Trophoblast cell (in vitro differentiated cells and primary cell): Measurements from ENCODE around the gene CRABP2.

Source experiments
- DNase-seq, 2 donors: peaks; one replicate each; pipeline ENCODE4 v3.0.0-alpha.2; 2016
- H2AFZ ChIP-seq: 2 replicates; pipeline ENCODE4 v1.6.1; 2013; ENCODE audit warnings: low read length, moderate library complexity, mild to moderate bottlenecking; ENCODE audit not compliant: insufficient read depth, poor library complexity
- H2AK5ac ChIP-seq: 2 replicates; pipeline ENCODE4 v1.6.1; 2013; ENCODE audit warnings: mild to moderate bottlenecking, low read length
- H2BK120ac ChIP-seq: 2 replicates; pipeline ENCODE4 v1.6.1; 2013; ENCODE audit warnings: low read length, mild to moderate bottlenecking, moderate library complexity; ENCODE audit not compliant: insufficient read depth, poor library complexity
- H2BK12ac ChIP-seq: 2 replicates; pipeline ENCODE4 v1.6.1; 2013; ENCODE audit warnings: mild to moderate bottlenecking, low read length, moderate library complexity
- H2BK5ac ChIP-seq: 2 replicates; pipeline ENCODE4 v1.6.1; 2013; ENCODE audit warnings: low read length, low read depth, moderate library complexity, mild to moderate bottlenecking; ENCODE audit not compliant: poor library complexity
- H3K14ac ChIP-seq: 2 replicates; pipeline ENCODE4 v1.6.1; 2013; ENCODE audit warnings: mild to moderate bottlenecking, low read length
- H3K18ac ChIP-seq: 2 replicates; pipeline ENCODE4 v1.6.1; 2013; ENCODE audit warnings: mild to moderate bottlenecking, low read length
- H3K23ac ChIP-seq: 2 replicates; pipeline ENCODE4 v1.6.1; 2013; ENCODE audit warnings: low read length
- H3K27ac ChIP-seq: 2 replicates; pipeline ENCODE4 v1.5.1; 2013; ENCODE audit warnings: low read depth, mild to moderate bottlenecking, inconsistent platforms, low read length, moderate library complexity
- H3K27me3 ChIP-seq: 2 replicates; pipeline ENCODE4 v1.6.1; 2013; ENCODE audit warnings: inconsistent platforms, mild to moderate bottlenecking, low read length, moderate library complexity; ENCODE audit not compliant: insufficient read depth
- H3K36me3 ChIP-seq, 2 experiments: 1 replicate in 1 of 2; 2 replicates in 1 of 2; pipeline ENCODE4 v1.6.1; 2013; ENCODE audit warnings: low read length in 2 of 2, mild to moderate bottlenecking in 2 of 2, moderate library complexity in 1 of 2; ENCODE audit not compliant: insufficient read depth in 2 of 2, control insufficient read depth in 1 of 2
- H3K4ac ChIP-seq: 2 replicates; pipeline ENCODE4 v1.6.1; 2013; ENCODE audit warnings: low read depth, mild to moderate bottlenecking, low read length, moderate library complexity
- H3K4me1 ChIP-seq, 2 experiments: 1 replicate in 1 of 2; 2 replicates in 1 of 2; pipeline ENCODE4 v1.6.1; 2013; ENCODE audit warnings: low read length in 2 of 2, mild to moderate bottlenecking in 2 of 2, moderate library complexity in 1 of 2; ENCODE audit not compliant: insufficient read depth in 2 of 2, control insufficient read depth in 1 of 2
- H3K4me2 ChIP-seq: 2 replicates; pipeline ENCODE4 v1.6.1; 2013; ENCODE audit warnings: inconsistent platforms, mild to moderate bottlenecking, low read length, moderate library complexity
- H3K4me3 ChIP-seq: 2 replicates; pipeline ENCODE4 v1.5.1; 2013; ENCODE audit warnings: mild to moderate bottlenecking, low read depth, low read length, inconsistent platforms
- H3K79me1 ChIP-seq: one replicate; pipeline ENCODE4 v1.6.1; 2013; ENCODE audit warnings: low read length
- H3K79me2 ChIP-seq: 2 replicates; pipeline ENCODE4 v1.6.1; 2013; ENCODE audit warnings: low read length, mild to moderate bottlenecking; ENCODE audit not compliant: control insufficient read depth, insufficient read depth, poor library complexity
- H3K9ac ChIP-seq: 2 replicates; pipeline ENCODE4 v1.6.1; 2013; ENCODE audit warnings: mild to moderate bottlenecking, low read length
- H3K9me3 ChIP-seq: 2 replicates; pipeline ENCODE4 v1.6.1; 2013; ENCODE audit warnings: low read depth, mild to moderate bottlenecking, control low read depth, inconsistent platforms, low read length; ENCODE audit not compliant: insufficient read depth
- H4K12ac ChIP-seq: 2 replicates; pipeline ENCODE4 v1.6.1; 2013; ENCODE audit warnings: low read depth, mild to moderate bottlenecking, low read length, moderate library complexity
- H4K8ac ChIP-seq: 2 replicates; pipeline ENCODE4 v1.6.1; 2013; ENCODE audit warnings: low read depth, mild to moderate bottlenecking, low read length, moderate library complexity
- H4K91ac ChIP-seq: one replicate; pipeline ENCODE4 v1.6.1; 2013; ENCODE audit warnings: low read depth, mild to moderate bottlenecking, low read length, moderate library complexity
- WGBS: extraction: QIAGEN DNeasy Blood & Tissue Kit; methylation state at CpG from one replicate; pipeline ENCODE4 v1.1.7; 2013; ENCODE audit warnings: missing lambda C conversion rate; ENCODE audit not compliant: insufficient read length, insufficient coverage; ENCODE audit errors: extremely low coverage; 5-methylcytosine and 5-hydroxymethylcytosine counted together

The CRABP2 gene

DNA sequence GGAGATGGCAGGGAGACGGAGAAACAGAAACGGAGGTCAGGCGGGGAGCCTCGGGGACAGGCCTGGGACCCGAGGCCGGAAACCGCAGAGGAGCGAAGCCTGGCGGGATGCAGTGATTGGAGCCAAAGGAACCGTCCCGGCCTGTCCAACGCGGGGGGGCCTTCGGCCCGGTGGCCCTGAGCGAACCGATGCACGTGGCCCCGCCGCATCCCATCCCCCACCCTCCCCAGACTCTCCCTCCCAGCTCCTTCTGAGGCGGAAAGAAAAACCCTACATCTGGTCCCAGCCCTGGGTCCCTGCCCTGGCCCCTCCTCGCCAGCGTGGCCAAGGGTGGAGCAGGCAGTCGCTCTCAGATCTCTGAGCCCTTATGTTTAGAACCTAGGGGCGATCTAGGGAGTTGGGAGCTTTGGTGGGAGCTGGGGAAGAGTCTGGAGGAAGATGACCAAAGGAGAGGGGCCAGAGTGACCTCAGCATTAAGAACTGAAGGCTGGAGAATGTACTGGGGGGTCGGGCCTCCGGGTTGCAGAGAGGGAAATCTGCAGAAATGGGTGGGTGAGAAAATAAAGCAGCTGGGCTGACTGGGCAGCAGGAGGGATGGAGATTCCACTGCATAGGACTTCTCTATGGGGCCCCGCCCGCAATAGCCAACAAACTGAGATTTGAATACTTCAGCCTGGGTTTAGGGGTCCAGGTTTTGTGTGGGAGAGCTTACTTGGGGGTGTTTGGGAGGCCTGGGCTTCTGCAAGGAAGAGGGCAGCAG is 1.5 kb upstream of the CRABP2 start:
- no peaks in the 10 kb centered on the region for H3K9me3 ChIP-seq
- peak overlapping the region; percentile 52 for H4K91ac ChIP-seq
- H2AK5ac ChIP-seq: peak overlapping the region; percentile 2
- H4K8ac ChIP-seq: peak overlapping the region; percentile 41
- peak overlapping the region; percentile 40 for H2BK120ac ChIP-seq
- H3K23ac ChIP-seq: no peak overlapping the region
- peak; percentile 51 to 65 for DNase-seq
- no peak overlapping the region for H3K4ac ChIP-seq
- peak overlapping the region; percentile 36 for H3K14ac ChIP-seq
- peaks cover 24% of the 10 kb centered on the region for H3K79me1 ChIP-seq
- no peaks in the 10 kb centered on the region for H3K79me2 ChIP-seq
- H3K4me2 ChIP-seq: peak overlapping the region; percentile 55
- H3K18ac ChIP-seq: peak overlapping the region; percentile 28
- H2AFZ ChIP-seq: no peak overlapping the region
- no peaks in the 10 kb centered on the region for H3K36me3 ChIP-seq
- peak overlapping the region; percentile 74 for H2BK12ac ChIP-seq
- H4K12ac ChIP-seq: no peak overlapping the region
- peak overlapping the region; percentile 18 for H3K27ac ChIP-seq
- no peak overlapping the region for H2BK5ac ChIP-seq
- peaks cover 3% of the 10 kb centered on the region for H3K27me3 ChIP-seq
- peaks cover 69 to 77% of the 10 kb centered on the region in 2 experiments for H3K4me1 ChIP-seq
- no peak overlapping the region for H3K9ac ChIP-seq
- H3K4me3 ChIP-seq: no peak overlapping the region
- no CpG with 5 or more reads among the region's 29 CpGs for WGBS

DNA sequence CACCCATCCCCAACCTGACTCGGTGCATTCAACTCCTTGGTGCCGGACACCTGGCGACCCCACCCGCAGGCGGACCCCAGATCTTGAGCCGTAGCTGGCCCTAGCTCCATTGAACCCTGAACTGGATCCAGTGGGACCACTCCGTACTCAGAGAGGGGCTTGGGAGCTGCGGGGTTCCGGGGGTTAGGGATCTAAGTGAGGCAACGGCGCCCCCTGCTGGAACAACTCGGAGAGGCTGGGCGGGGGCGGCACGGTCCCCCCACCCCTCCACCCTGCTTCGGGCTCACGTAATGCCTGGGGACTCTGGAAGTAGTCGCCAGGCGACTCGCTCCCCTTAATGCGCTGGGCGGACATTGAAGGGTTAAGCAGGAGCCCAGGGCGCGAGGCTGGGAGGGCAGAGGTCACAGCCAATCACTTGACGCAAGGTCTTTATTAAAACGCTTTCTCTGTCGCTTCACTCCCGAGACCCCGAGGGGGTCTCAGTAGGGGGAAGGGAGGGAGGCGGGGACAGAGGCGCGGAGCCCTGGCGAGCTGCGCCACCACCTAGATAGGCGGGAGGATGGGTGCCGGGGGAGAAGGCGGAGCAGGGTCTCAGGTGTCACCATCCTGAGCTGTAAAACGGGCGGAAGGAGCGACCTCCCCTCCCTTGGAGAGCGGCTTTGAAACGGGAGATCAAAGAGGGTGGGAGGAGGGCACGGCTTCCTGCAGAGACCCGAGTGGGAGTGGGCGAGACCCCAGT is 704 bp upstream of the CRABP2 start:
- H4K12ac ChIP-seq: peak overlapping the region; percentile 56
- peak overlapping the region; percentile 69 for H4K8ac ChIP-seq
- H3K9ac ChIP-seq: no peak overlapping the region
- peak; percentile 59 to 77 for DNase-seq
- peak overlapping the region; percentile 26 for H2AFZ ChIP-seq
- H3K4me2 ChIP-seq: peak overlapping the region; percentile 55
- H3K14ac ChIP-seq: peak overlapping the region; percentile 64
- H3K36me3 ChIP-seq: peaks cover 0 to under 1% of the 10 kb centered on the region in 2 experiments
- peak overlapping the region; percentile 74 for H2BK12ac ChIP-seq
- H3K23ac ChIP-seq: no peak overlapping the region
- H3K4ac ChIP-seq: peak overlapping the region; percentile 30
- peaks cover 65 to 79% of the 10 kb centered on the region in 2 experiments for H3K4me1 ChIP-seq
- H3K27me3 ChIP-seq: peaks cover 3% of the 10 kb centered on the region
- H2BK120ac ChIP-seq: peak overlapping the region; percentile 39
- peak overlapping the region; percentile 45 for H3K18ac ChIP-seq
- peak overlapping the region; percentile 78 for H4K91ac ChIP-seq
- H3K4me3 ChIP-seq: peak overlapping the region; percentile 8
- no CpG with 5 or more reads among the region's 45 CpGs for WGBS
- no peaks in the 10 kb centered on the region for H3K9me3 ChIP-seq
- H2BK5ac ChIP-seq: peak overlapping the region; percentile 28
- peak overlapping the region; percentile 2 for H2AK5ac ChIP-seq
- H3K27ac ChIP-seq: peak overlapping the region; percentile 18
- H3K79me1 ChIP-seq: peaks cover 21% of the 10 kb centered on the region
- H3K79me2 ChIP-seq: no peaks in the 10 kb centered on the region

DNA sequence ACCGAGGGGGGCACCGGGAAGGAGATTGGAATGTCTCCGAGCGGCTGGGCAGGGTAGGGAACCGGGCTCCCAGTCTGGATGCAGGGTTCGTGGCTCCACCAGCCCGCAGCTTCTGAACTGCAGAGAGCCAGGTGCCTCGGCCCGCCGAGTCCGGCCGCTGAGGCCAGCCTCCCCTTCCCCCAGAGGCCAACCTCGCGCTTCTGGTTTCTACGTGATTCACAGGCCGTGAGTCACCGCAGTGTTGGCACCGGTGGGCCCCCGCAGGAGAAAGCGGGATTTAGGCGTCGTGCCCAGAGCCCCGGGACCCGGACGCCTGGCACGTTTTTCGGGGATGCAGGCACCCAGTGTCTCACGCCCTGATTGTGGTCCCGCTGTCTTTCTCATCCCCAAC is 458 bp downstream of the CRABP2 start:
- H4K12ac ChIP-seq: no peak overlapping the region
- H3K23ac ChIP-seq: no peak overlapping the region
- peaks cover under 1% of the 10 kb centered on the region for H3K9me3 ChIP-seq
- H3K79me1 ChIP-seq: peaks cover 21% of the 10 kb centered on the region
- peak overlapping the region; percentile 32 for H4K8ac ChIP-seq
- no peaks in the 10 kb centered on the region for H3K79me2 ChIP-seq
- no peak overlapping the region for H3K27ac ChIP-seq
- DNase-seq: peak; percentile 79 to 85
- H3K4me3 ChIP-seq: peak overlapping the region; percentile 64
- H3K4me1 ChIP-seq: peaks cover 55 to 69% of the 10 kb centered on the region in 2 experiments
- H2BK5ac ChIP-seq: peak overlapping the region; percentile 41
- peak overlapping the region; percentile 50 for H4K91ac ChIP-seq
- no CpG with 5 or more reads among the region's 29 CpGs for WGBS
- peak overlapping the region; percentile 65 for H3K18ac ChIP-seq
- H2AK5ac ChIP-seq: peak overlapping the region; percentile 29
- peak overlapping the region; percentile 38 for H2BK12ac ChIP-seq
- H2AFZ ChIP-seq: peak overlapping the region; percentile 23
- H2BK120ac ChIP-seq: peak overlapping the region; percentile 58
- peak overlapping the region; percentile 6 for H3K9ac ChIP-seq
- peak overlapping the region; percentile 55 for H3K4me2 ChIP-seq
- peaks cover 12% of the 10 kb centered on the region in 2 experiments for H3K36me3 ChIP-seq
- H3K27me3 ChIP-seq: peaks cover 3% of the 10 kb centered on the region
- peak overlapping the region; percentile 21 for H3K4ac ChIP-seq
- H3K14ac ChIP-seq: peak overlapping the region; percentile 80

GRCh38 chr1:156704166-156704711 is 1.1 kb downstream of the CRABP2 start:
- WGBS: no CpG with 5 or more reads among the region's 10 CpGs
- Histone ChIP-seq H3K18ac (peak overlapping the region; percentile 60), H3K23ac (no peak overlapping the region), H3K4ac (peak overlapping the region; percentile 64), H3K9me3 (peaks cover 3% of the 10 kb centered on the region), H4K12ac (no peak overlapping the region), H3K27me3 (peaks cover 3% of the 10 kb centered on the region), H2BK5ac (no peak overlapping the region), H3K36me3 (peaks cover 16 to 18% of the 10 kb centered on the region in 2 experiments), H2BK12ac (peak overlapping the region; percentile 8), H3K4me3 (peak overlapping the region; percentile 60), H3K14ac (peak overlapping the region; percentile 54), H3K27ac (no peak overlapping the region), H4K8ac (peak overlapping the region; percentile 39), H3K79me2 (no peaks in the 10 kb centered on the region), H3K9ac (no peak overlapping the region), H3K4me2 (peak overlapping the region; percentile 55), H2AFZ (no peak overlapping the region), H3K79me1 (peaks cover 21% of the 10 kb centered on the region), H2AK5ac (peak overlapping the region; percentile 40), H2BK120ac (peak overlapping the region; percentile 53), H4K91ac (peak overlapping the region; percentile 70), H3K4me1 (peaks cover 49 to 62% of the 10 kb centered on the region in 2 experiments)
- no peak for DNase-seq
